ENCODE data around the gene OTOP3.

The OTOP3 gene

GRCh38 chr17:74917430-74917829, 18.3 kb upstream of the OTOP3 start:
- no peak for DNase-seq (ENCODE audit: low read depth)

- DNase-seq (ENCODE audit: low read depth): no peak
These were observed 16.8 kb upstream of the OTOP3 start for GRCh38 chr17:74918906-74919305.

DNA sequence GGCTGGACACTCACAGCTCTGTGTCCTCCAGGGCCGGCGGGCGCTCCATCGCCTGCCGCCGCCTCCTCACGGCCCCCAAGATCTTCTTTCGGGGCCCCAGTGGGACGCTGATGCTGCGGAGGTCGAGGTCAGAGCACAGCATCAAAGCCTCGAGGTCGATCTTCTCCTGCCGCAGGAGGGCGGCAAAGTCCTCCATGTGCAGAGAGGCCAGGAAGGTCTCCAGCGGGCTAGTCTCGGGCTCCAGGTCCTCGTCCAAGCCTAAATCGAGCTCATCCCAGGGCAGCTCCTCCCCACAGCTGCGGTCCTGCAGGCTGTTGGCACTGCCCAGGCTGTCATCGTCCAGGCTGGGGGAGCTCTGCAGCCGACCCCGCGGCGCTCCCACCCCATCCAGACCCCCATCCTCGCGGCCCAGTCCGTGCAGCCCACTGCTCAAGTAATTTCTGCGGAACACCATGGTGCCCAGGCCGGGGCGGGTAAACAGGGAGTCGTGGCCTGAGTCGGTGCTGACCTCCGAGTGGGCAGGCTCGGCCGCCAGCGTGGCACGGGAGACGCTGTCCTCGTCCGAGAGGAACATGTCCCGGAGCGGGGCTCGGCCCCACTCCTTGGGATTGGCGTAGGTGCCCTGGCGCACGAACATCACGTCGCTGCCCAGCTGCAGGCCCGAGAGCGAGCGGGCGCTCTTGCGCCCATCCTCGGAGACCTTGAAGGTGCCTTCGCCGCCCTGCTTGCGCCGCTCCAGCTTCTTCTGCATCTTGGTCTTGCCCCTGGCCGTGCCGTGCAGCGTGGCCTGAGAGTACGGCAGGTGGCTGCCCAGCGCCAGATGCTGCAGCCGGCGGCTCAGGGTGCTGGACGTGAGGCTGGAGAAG, 16.0 kb upstream of the OTOP3 start:
- DNase-seq (ENCODE audit: low read depth): no peak

GRCh38 chr17:74920306-74920620, 15.4 kb upstream of the OTOP3 start:
- no peak for DNase-seq (ENCODE audit: low read depth)

DNA sequence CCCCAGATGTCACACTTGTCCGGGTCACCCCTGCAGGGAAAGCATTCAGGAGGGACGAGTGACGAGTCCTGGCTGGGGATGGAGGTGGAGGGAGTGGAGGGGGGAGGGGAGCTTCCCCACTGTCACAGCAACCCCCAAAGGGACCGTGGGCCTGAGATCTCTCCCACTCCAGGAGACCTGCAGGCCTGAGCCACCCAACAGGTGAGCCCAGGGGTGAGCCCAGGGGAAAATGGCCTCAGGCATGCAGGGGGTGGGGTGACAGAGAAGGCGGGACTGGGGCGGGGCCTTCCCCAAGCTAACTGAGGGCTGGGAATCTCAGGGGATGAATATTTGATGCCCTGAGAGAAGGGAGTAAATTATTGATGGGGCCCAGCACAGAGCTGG, 15.1 kb upstream of the OTOP3 start:
- no peak for DNase-seq (ENCODE audit: low read depth)

GRCh38 chr17:74921026-74921681, 14.5 kb upstream of the OTOP3 start:
- DNase-seq (ENCODE audit: low read depth): no peak

DNA sequence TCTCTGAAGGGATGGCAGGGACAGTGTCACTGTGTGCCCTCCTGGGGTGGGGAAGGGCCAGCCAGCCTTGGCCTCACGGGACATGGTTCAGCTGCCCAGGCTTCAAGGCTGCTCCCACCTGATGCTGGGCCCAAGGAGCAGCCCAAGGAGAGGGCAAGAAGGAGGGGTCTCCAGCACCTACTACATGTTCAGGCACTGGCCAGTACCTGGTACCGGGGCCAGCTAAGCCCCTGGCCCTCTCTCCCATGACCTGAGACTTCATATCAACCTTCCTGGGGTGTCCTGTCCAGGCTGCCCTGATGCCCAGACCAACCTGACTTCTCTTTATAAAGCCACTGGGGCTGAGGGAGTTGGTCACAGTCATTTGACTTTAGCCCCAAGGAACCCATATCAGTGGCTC, 13.9 kb upstream of the OTOP3 start:
- DNase-seq (ENCODE audit: low read depth): no peak

- DNase-seq (ENCODE audit: low read depth): no peak
These were observed 13.5 kb upstream of the OTOP3 start for GRCh38 chr17:74922172-74922571.

- no peak for DNase-seq (ENCODE audit: low read depth)
These were observed 12.8 kb upstream of the OTOP3 start, which contains the start of gene USH1G for GRCh38 chr17:74922694-74923537. Gene USH1G (minus strand): TSS chr17:74923255. CDS start chr17:74923073, 182 bp downstream.

DNA sequence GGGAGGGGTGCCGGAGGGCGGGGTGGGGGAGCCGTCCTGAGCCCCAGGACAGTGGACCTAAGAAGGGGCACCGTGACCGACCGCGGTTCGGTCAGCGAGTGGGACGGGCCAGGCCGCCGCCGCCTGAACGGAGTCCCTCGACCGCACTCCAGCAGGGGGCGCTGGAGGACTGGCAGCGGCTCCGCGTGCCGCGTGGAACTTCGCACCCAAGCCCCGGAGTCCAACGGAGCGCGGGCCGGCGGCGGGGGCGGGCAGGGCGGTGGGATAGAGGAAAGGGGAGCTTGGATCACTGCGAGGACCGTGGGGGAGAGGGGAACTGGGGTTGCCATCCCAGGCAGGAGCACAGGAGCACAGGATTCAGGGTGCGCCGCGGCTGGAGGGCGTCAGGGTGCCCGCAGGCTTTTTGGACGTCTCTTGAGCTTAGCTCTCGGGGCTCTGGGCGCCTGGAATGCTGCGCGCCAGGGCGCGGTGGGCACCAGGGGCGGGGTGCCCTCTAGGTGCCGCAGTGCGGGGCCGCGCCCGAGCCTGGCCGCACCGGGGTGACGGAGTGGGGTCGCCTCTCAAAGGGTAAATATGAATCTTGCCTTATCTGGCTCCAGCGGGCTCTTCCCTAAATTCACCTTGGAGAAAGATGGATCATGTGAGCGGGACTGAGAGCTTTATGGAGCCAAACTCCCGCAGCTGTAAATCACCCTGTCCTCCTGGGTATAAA, 12.0 kb upstream of the OTOP3 start:
- no peak for DNase-seq (ENCODE audit: low read depth)

GRCh38 chr17:74924250-74924948, 11.3 kb upstream of the OTOP3 start, which contains the start of gene OTOP2:
Gene OTOP2 (plus strand): TSS chr17:74924273. CDS start chr17:74924633, 360 bp downstream.
- no peak for DNase-seq (ENCODE audit: low read depth)

GRCh38 chr17:74925242-74925641, 10.5 kb upstream of the OTOP3 start:
- DNase-seq (ENCODE audit: low read depth): no peak

DNA sequence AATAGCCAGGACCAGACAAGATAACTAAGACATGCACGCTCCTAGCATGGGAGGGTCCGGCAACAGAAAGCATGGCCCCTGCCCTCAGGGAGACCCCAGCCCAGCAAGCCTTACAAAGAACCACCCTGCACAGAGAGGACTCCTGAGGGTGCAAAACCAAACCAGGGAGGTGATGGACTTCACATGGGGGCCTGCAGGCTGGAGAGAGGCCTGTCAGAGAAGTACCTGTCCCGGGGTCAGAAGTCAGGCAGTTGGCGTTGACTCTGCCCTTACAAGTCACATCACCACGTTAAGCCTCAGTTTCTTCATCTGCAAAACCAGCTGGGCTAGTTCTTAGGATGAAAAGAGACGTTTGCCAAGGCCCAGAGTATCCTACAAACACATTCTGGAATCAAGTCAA, 6.9 kb upstream of the OTOP3 start:
- DNase-seq (ENCODE audit: low read depth): no peak

- no peak for DNase-seq (ENCODE audit: low read depth)
These were observed 5.1 kb upstream of the OTOP3 start for GRCh38 chr17:74930535-74931036.

DNA sequence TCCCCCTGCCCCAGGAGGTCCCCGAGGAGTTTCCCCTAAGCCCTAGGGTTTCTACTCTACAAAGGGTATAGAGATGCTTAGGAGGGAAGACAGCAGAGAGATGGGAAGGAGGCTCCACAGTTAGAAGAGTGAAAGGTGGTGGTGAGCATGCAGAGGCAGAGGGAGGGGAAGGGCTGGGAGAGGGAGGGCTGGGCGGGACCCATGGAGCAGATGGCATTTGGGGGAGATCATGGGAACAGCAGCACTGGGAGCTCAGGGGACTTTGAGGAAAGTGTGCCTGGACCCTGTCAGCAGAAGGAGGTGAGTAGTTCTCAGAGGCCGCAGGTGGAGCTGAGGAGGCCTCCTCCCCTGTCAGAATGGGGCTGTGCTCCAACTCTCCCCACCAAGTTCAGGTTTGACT, 650 bp upstream of the OTOP3 start:
- no peak for DNase-seq (ENCODE audit: low read depth)

DNA sequence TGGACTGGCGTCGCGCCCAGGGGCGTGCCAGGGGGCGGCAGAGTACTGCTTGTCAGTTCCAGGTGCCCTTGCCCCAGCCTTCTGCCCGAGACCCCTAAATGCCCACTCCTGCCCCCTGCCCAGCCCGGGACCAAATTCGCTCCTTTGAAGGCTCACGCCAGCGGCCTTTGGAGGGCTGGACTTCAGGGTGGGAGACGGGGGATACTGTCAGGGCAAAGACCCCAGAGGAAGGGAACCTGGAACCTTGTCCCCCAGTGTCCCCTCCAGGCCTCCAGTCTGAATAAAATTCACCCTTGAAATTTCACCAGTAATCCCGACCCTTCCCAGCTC, 737 bp downstream of the OTOP3 start:
- no peak for DNase-seq (ENCODE audit: low read depth)

DNA sequence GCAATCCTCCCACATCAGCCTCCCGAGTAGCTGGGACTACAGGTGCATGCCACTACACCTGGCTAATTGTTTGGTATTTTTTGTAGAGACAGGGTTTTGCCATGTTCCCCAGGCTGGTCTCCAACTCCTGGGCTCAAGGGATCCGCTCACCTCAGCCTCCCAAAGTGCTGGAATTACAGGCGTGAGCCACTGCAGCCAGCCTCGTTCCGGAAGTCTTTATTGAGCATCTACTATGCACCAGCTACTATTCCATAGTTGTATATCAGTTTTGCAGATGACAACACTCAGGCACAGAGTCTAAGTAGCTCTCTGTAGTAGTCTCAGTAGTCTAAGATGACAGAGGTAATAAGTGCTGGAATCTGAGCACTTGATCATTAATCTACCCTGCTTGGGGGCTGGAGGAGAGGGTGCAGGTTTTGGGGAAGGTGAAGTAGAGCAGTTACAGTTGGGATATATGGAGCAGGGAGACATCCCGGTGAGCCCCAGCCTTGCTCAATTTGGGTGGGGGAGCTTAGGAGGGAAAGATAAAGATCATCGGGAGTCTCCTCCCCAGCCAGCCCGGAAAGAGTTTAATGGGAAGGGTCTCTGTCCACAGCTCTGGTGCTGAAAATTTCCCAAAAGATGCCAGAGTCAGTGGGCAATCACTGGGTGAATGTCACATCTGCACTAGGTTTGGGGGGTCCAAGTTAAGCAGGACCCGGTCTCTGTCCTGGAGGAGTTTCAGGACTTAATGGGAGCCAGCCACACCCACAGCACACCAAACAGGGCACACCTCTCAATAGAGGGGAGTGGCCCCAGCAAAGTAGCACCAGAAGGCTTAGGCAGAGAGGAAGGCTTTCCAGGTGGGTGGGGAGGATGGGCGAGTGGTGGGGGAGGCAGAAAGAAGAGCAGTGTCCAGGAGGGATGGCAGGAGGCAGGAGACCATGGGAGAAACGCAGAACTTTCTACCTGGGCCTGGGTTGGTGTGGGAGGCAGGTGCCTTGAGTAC, 1.7 kb downstream of the OTOP3 start:
- no peak for DNase-seq (ENCODE audit: low read depth)

DNA sequence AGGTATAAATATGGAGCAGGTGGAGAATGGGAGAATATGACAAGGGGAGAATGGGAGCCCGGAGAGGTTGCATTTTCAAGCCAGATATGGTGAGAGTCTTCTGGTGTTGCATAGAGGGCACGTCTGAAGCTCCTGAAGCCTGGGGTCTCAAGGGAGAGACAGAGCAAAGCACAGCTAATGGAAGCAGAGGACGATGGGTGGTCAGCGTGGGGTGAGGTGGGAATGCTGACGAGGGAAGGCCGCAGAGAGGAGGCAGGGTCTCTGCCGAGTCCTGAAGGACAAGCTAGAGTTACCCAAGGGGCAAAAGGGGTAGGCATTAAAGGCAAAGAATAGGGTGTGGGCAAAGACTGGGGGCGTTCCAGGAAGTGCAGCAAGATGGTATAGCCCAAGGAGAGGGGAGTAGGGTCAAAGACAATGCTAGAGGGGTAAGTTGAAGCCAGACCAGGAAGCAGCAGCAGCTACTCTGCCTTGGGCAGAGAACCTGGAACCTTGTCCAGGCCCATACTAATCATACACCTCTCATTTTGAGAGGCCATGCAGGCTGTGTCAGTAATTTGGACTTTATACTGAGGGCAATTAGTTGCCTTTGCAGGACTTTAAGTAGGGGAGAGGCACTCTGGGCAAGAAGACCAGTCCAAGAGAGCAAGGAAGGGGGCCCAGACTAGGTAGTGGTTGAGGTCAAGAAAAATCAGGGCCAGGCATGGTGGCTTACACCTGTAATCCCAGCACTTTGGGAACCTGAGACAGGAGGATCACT, 2.7 kb downstream of the OTOP3 start:
- DNase-seq (ENCODE audit: low read depth): no peak

GRCh38 chr17:74939534-74939933, 3.8 kb downstream of the OTOP3 start:
- DNase-seq (ENCODE audit: low read depth): no peak

Data from fibroblast of gingiva (primary cell).